ENCODE data around the gene DHH.

GRCh38 chr12:49064767-49065152 is 29.8 kb downstream of the DHH start:
- TF ChIP-seq, protein P1, sequence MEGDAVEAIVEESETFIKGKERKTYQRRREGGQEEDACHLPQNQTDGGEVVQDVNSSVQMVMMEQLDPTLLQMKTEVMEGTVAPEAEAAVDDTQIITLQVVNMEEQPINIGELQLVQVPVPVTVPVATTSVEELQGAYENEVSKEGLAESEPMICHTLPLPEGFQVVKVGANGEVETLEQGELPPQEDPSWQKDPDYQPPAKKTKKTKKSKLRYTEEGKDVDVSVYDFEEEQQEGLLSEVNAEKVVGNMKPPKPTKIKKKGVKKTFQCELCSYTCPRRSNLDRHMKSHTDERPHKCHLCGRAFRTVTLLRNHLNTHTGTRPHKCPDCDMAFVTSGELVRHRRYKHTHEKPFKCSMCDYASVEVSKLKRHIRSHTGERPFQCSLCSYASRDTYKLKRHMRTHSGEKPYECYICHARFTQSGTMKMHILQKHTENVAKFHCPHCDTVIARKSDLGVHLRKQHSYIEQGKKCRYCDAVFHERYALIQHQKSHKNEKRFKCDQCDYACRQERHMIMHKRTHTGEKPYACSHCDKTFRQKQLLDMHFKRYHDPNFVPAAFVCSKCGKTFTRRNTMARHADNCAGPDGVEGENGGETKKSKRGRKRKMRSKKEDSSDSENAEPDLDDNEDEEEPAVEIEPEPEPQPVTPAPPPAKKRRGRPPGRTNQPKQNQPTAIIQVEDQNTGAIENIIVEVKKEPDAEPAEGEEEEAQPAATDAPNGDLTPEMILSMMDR (IDR thresholded peaks at IDR 0.05): no peak
- no peak for TF ChIP-seq POLR2A (IDR thresholded peaks at IDR 0.05)
